HepG2 (cell line): ENCODE measurements around the gene DCAF4L1. TPM values are rescaled to one million over a fixed set of nuclear protein-coding genes. Genes with fewer than 3 reads are reported as not detected.

Source experiments
- ATAC-seq: fragments of 200-7000 bp; cut with Tn5 transposase; 3 replicates; pipeline ENCODE4 v1.9.1; 2020; ENCODE audit warnings: mild to moderate bottlenecking, moderate library complexity
- BruUV-seq: library from RNA; stranded (reverse); fragments of 400-500 nt; replicated peaks from 2 replicates; lab custom pipeline; 2021; lab: Mats Ljungman, UMichigan
- CTCF ChIA-PET: fragments of 300-600 bp; formaldehyde crosslinking; extraction: SDS; loops from one replicate; lab custom pipeline; 2021; ENCODE audit warnings: low total read pairs, inconsistent platforms, low intra/inter-chr PET ratio; lab: Yijun Ruan, JAX
- POLR2A ChIA-PET: fragments of 350-600 bp; sonication (Branson Sonifier 250); formaldehyde crosslinking; loops from one replicate; lab custom pipeline; 2020; ENCODE audit warnings: antibody characterized with exemption, inconsistent platforms; lab: Yijun Ruan, JAX
- DNase-seq: peaks from one replicate; pipeline ENCODE4 v3.0.0-alpha.2; 2015; ENCODE audit warnings: low spot score
- FAIRE-seq: peaks from 3 replicates; lab custom pipeline; 2011; peaks lifted over from hg19 to GRCh38; lab: Jason Lieb, UNC
- H2AFZ ChIP-seq: one replicate; pipeline ENCODE4 v1.6.1; 2011; ENCODE audit warnings: low read length, inconsistent platforms
- H3K27ac ChIP-seq: fragments of 300-600 bp; 3 replicates; pipeline ENCODE4 v1.8.0; 2011; ENCODE audit warnings: mixed run types, mild to moderate bottlenecking, mixed read lengths, low read length, inconsistent platforms; ENCODE audit not compliant: insufficient read depth; ENCODE audit errors: extremely low read length
- H3K27me3 ChIP-seq, 2 experiments: fragments of 200-600 bp in 1 of 2; 2 replicates in 1 of 2; 3 replicates in 1 of 2; pipeline versions ENCODE4 v1.6.0 to v1.8.0; 2011; ENCODE audit warnings: low read length in 2 of 2, mild to moderate bottlenecking in 2 of 2, moderate library complexity in 2 of 2, inconsistent platforms in 1 of 2; ENCODE audit not compliant: insufficient read depth in 2 of 2, control insufficient read depth in 1 of 2
- H3K36me3 ChIP-seq, 2 experiments: fragments of 200-600 bp in 1 of 2; replicated peaks in 1 of 2; 2 replicates in 1 of 2; 3 replicates in 1 of 2; pipeline versions ENCODE4 v1.5.1 to v1.8.0; 2011; ENCODE audit warnings: low read length in 2 of 2, inconsistent platforms in 1 of 2; ENCODE audit not compliant: insufficient read depth in 2 of 2, control insufficient read depth in 1 of 2
- H3K4me1 ChIP-seq: 2 replicates; pipeline ENCODE4 v1.5.1; 2012; ENCODE audit warnings: low read length, inconsistent platforms; ENCODE audit not compliant: insufficient read depth
- H3K4me2 ChIP-seq: 2 replicates; pipeline ENCODE4 v1.6.0; 2011; ENCODE audit warnings: low read depth, low read length, inconsistent platforms
- H3K4me3 ChIP-seq, 3 experiments: fragments of 200-600 bp in 1 of 3; sonication (generic), shearing (Covaris generic) in 1 of 3; replicated peaks in 1 of 3; 2 replicates each; pipeline ENCODE4 v1.5.1; 2011 to 2016; ENCODE audit warnings: low read length in 3 of 3, inconsistent platforms in 2 of 3, low read depth in 2 of 3, mild to moderate bottlenecking in 2 of 3, control low read depth in 1 of 3, mixed read lengths in 1 of 3; ENCODE audit not compliant: insufficient read depth in 1 of 3
- H3K79me2 ChIP-seq: one replicate; pipeline ENCODE4 v1.6.1; 2011; ENCODE audit warnings: low read length, inconsistent platforms; ENCODE audit not compliant: insufficient read depth
- H3K9ac ChIP-seq: 2 replicates; pipeline ENCODE4 v1.6.0; 2011; ENCODE audit warnings: mild to moderate bottlenecking, low read depth, low read length, inconsistent platforms; ENCODE audit not compliant: insufficient read depth
- H3K9me3 ChIP-seq: 2 replicates; pipeline ENCODE4 v1.5.1; 2012; ENCODE audit warnings: mild to moderate bottlenecking, low read length
- H4K20me1 ChIP-seq: 2 replicates; pipeline ENCODE4 v1.6.0; 2011; ENCODE audit warnings: inconsistent platforms, mild to moderate bottlenecking, low read length, moderate library complexity; ENCODE audit not compliant: insufficient read depth
- CSRNP1 ChIP-seq: sonication (generic); formaldehyde crosslinking; IDR thresholded peaks from 2 replicates; pipeline ENCODE4 v1.8.1; 2023; ENCODE audit warnings: mild to moderate bottlenecking, missing genetic modification reagents
- HES4 ChIP-seq: sonication (generic); formaldehyde crosslinking; IDR thresholded peaks from 2 replicates; pipeline ENCODE4 v1.9.0; 2021; ENCODE audit warnings: mild to moderate bottlenecking, missing genetic modification reagents, borderline replicate concordance
- JUN ChIP-seq: sonication (generic); formaldehyde crosslinking; IDR thresholded peaks from 2 replicates; pipeline ENCODE4 v1.4.0; 2020; ENCODE audit warnings: mild to moderate bottlenecking, missing genetic modification reagents
- SATB2 ChIP-seq: sonication (generic); formaldehyde crosslinking; IDR thresholded peaks from 2 replicates; pipeline ENCODE4 v1.5.0; 2020; ENCODE audit warnings: missing genetic modification reagents
- ZNF354B ChIP-seq: sonication (generic); formaldehyde crosslinking; IDR thresholded peaks from 2 replicates; pipeline ENCODE4 v1.8.0; 2022; ENCODE audit warnings: mild to moderate bottlenecking, missing genetic modification reagents
- WGBS: methylation state at CpG from one replicate; pipeline ENCODE4 v1.1.6; 2017; ENCODE audit warnings: low lambda C conversion rate; 5-methylcytosine and 5-hydroxymethylcytosine counted together
- in situ Hi-C: cut with HindIII; loops from 2 replicates; pipeline ENCODE4 v1.10.0; 2017; ENCODE audit warnings: low pct_unique_long_range_greater_than_20kb; ENCODE audit not compliant: extremely low pct_ligation_motif_present
- intact Hi-C: fragments of 100-400 bp; cut with micrococcal nuclease; formaldehyde crosslinking; loops from one replicate; pipeline ENCODE4 v1.10.0; 2022; ENCODE audit not compliant: unreplicated experiment
- polyA plus RNA-seq, 8 experiments: library from polyadenylated mRNA; depleted of rRNA in 3 of 8; stranded (reverse) in 7 of 8; unstranded in 1 of 8; fragments of >200 nt; fragmentation: Illumina TruSeq in 4 of 8; extraction: Trizol in 4 of 8; gene quantifications; 2 replicates each; pipeline versions ENCODE4 v1.2.1 to v1.2.3, GENCODE V29; 2011 to 2016; ENCODE audit warnings: low read depth in 4 of 8, missing spikeins in 1 of 8, mixed read lengths in 1 of 8; ENCODE audit not compliant: insufficient read depth in 1 of 8
- total RNA-seq, 5 experiments: library from RNA; depleted of rRNA; stranded (reverse); fragments of >200 nt; fragmentation: Illumina TruSeq; extraction: Trizol; gene quantifications; 2 replicates each; pipeline ENCODE4 v1.2.3, GENCODE V29; 2016; ENCODE audit warnings: low read depth in 1 of 5
- TF ChIP-seq, protein P1 (sequence below): sonication (generic); formaldehyde crosslinking; IDR thresholded peaks from 2 replicates; pipeline ENCODE4 v1.8.0; 2022; ENCODE audit warnings: low read depth, missing genetic modification reagents

Gene DCAF4L1
- total and polyA plus RNA-seq, 2 of the 13 experiments (the other 11 are each of a cell fraction or from before 2014, with no cell fraction given): 0.05 to 0.09 TPM

DNA sequence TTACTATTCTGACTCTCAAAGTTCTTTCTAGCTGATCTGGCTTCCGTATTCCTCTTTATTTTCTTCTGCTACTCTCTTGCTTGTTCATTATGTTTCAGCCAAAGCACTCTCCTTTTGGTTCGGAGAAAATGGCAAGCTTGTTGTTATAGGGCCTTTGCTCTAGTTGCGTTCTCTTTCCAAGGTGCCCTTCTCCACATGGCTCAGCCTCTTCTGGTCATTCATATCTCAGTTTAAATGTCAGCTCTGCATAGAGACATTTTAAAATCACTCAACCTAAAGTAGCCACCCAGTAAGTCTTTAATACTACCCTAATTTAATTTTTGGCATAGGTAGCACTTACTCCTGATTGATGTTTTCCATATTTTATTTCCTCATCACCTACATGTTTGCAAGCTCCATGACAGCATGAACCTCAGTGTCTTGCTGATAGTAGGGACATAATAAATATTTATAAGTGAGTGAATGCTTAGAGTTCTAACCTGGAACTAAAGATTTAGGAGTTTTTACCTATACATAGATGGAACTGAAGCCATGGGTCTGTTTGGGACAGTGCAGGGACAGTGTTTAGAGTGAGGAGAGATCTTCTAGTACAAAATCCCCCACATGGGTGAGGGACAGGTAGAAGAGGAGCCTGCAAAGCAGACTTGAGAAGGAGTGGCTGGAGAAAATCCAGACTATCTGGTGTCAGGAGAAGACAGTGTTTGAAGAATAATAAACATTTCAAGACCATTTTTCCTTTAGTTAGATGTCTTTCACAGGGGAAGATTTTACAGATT, 26.6 kb downstream of the DCAF4L1 start:
- Histone ChIP-seq H4K20me1 (no peaks in the 10 kb centered on the region), H3K9ac (no peak overlapping the region), H3K79me2 (peaks cover 2% of the 10 kb centered on the region), H3K4me2 (no peak overlapping the region), H3K9me3 (no peaks in the 10 kb centered on the region), H3K4me1 (no peaks in the 10 kb centered on the region), H3K27me3 (no peaks in the 10 kb centered on the region), H3K27ac (no peak overlapping the region), H3K36me3 (peaks cover 2 to 21% of the 10 kb centered on the region in 2 experiments; a peak in 2 of 5 replicates), H2AFZ (no peak overlapping the region), H3K4me3 (no peak overlapping the region)
- DNase-seq (no peak), ATAC-seq (no peak), FAIRE-seq (no peak)
- 98% methylated on average over 3 of the region's 3 CpGs for WGBS
- TF ChIP-seq CSRNP1 (CRISPR knock-in tag) (no peak), ZNF354B (CRISPR knock-in tag) (no peak), HES4 (CRISPR knock-in tag) (no peak), SATB2 (CRISPR knock-in tag) (no peak), JUN (no peak)
- TF ChIP-seq, protein P1, sequence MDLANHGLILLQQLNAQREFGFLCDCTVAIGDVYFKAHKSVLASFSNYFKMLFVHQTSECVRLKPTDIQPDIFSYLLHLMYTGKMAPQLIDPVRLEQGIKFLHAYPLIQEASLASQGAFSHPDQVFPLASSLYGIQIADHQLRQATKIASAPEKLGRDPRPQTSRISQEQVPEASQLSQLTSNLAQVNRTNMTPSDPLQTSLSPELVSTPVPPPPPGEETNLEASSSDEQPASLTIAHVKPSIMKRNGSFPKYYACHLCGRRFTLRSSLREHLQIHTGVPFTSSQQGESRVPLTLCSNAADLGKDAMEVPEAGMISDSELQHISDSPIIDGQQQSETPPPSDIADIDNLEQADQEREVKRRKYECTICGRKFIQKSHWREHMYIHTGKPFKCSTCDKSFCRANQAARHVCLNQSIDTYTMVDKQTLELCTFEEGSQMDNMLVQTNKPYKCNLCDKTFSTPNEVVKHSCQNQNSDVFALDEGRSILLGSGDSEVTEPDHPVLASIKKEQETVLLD (CRISPR knock-in tag): no peak
- ChIA-PET POLR2A (no interaction called here), CTCF (no interaction called here)
- in situ Hi-C loops: no loop called here
- BruUV-seq: no TSS peak
- intact Hi-C loops: no loop called here
